Prostate gland (tissue), 2 donors: ENCODE data around the gene CD8B2.

Experiments used
- POLR2A ChIP-seq: fragments of 450-650 bp; IDR thresholded peaks from one replicate; pipeline ENCODE4 v1.6.1; 2016; ENCODE audit warnings: antibody characterized with exemption, mild to moderate bottlenecking
- POLR2AphosphoS5 ChIP-seq: sonication (generic); formaldehyde crosslinking; IDR thresholded peaks from one replicate; pipeline ENCODE4 v1.6.1; 2017; ENCODE audit warnings: antibody characterized with exemption
- TF ChIP-seq, protein P1 (sequence below), 4 experiments: fragments of 200-600 bp in 2 of 4; fragments of 450-650 bp in 2 of 4; sonication (generic) in 2 of 4; IDR thresholded peaks; 1 replicate in 3 of 4; 2 replicates in 1 of 4; pipeline ENCODE4 v1.5.1; 2016 to 2019; ENCODE audit warnings: antibody characterized with exemption in 4 of 4, mild to moderate bottlenecking in 2 of 4, moderate library complexity in 2 of 4

DNA sequence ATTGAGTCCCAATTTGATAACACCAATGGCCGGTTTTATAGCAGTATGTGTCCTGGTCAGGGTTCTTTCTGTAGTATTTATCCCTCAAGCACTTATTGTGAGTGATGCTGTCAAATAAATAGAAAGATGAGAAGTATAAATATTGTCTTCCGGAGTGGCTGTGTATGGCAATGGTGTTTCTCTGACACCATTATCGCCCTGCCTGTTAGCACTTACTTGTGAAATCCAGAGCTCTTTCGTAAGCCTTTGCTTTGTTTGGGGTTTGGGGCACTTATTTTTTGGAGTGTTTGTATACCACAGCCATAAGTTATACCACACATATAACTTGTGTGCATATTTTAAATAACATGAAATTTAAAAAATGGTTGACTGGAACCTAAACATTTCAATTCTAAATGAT is 29.3 kb downstream of the CD8B2 start:
- TF ChIP-seq, protein P1, sequence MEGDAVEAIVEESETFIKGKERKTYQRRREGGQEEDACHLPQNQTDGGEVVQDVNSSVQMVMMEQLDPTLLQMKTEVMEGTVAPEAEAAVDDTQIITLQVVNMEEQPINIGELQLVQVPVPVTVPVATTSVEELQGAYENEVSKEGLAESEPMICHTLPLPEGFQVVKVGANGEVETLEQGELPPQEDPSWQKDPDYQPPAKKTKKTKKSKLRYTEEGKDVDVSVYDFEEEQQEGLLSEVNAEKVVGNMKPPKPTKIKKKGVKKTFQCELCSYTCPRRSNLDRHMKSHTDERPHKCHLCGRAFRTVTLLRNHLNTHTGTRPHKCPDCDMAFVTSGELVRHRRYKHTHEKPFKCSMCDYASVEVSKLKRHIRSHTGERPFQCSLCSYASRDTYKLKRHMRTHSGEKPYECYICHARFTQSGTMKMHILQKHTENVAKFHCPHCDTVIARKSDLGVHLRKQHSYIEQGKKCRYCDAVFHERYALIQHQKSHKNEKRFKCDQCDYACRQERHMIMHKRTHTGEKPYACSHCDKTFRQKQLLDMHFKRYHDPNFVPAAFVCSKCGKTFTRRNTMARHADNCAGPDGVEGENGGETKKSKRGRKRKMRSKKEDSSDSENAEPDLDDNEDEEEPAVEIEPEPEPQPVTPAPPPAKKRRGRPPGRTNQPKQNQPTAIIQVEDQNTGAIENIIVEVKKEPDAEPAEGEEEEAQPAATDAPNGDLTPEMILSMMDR (IDR thresholded peaks at IDR 0.05), result no peak
- TF ChIP-seq POLR2A, result no peak
- no peak for TF ChIP-seq POLR2AphosphoS5
